Activated CD8-positive, alpha-beta memory T cell treated with anti-CD3 and anti-CD28 coated beads, Interleukin-2, amount 10 ng/mL, durations not matched to agents 7 days and 5 days (primary cell): ENCODE measurements around the gene MOB1B. TPM values are rescaled to one million over a fixed set of nuclear protein-coding genes. Genes with fewer than 3 reads are reported as not detected.

Source experiments
- total RNA-seq, 2 experiments: library from RNA; stranded (reverse); gene quantifications; one replicate each; pipeline ENCODE4 v1.2.3, GENCODE V29; 2021

MOB1B gene
- total RNA-seq, 2 experiments from 2014 or later = 14.8 to 20.4 TPM

Other genes starting within 250 kb of the MOB1B start
- not detected for gene JCHAIN, start 235.9 kb upstream of the MOB1B start, total RNA-seq
- gene UTP3, start 213.8 kb upstream of the MOB1B start, total RNA-seq = 10 to 100 TPM; 28.0 to 33.6 TPM
- 10 to 100 TPM; 12.7 to 22.8 TPM for gene RUFY3, start 180.4 kb upstream of the MOB1B start, total RNA-seq
- 10 to 100 TPM; 59.3 to 80.7 TPM for gene GRSF1, start 62.5 kb upstream of the MOB1B start, total RNA-seq
- 10 to 100 TPM; 60.0 to 70.7 TPM for gene DCK, start 91.3 kb downstream of the MOB1B start, total RNA-seq